Measurements from ENCODE around the gene GPR12. TPM values are rescaled to one million over a fixed set of nuclear protein-coding genes. Genes with fewer than 3 reads are reported as not detected.

GPR12 gene
- total and polyA plus RNA-seq, 2 experiments from 2014 or later = 0.13 TPM; not detected in 1

DNA sequence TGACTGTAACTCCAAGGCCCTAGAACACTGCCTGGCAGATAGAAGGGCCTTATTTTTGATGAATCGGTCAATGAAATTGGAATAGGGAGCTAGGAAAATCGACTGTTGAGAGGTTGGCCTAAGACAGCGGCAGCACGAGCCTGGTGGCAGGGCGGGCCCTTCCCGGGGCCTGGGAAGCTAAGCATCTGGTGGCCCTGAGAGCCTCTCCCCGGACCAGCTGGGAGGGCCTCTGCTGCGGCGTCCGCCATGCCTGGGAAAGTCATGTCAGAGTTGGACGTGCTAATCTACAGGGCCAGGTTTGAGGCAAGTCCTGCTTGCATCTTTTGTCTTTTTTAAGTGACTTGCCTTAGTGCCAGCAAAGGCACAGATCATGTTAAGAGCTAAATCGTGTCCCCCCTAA lies 11.2 kb upstream of the GPR12 start:
- H3K4me2 ChIP-seq = no peak overlapping the region
- no peak overlapping the region for H3K27ac Mint-ChIP-seq
- no peaks in the 10 kb centered on the region for H3K4me1 ChIP-seq (ENCODE audit: insufficient read depth)
- H3K4me3 Mint-ChIP-seq = no peak overlapping the region
- no peaks in the 10 kb centered on the region for H3K36me3 Mint-ChIP-seq (ENCODE audit: low read depth)
- H3K36me3 ChIP-seq (ENCODE audit: insufficient read depth) = no peaks in the 10 kb centered on the region
- no peaks in the 10 kb centered on the region for H3K27me3 ChIP-seq (ENCODE audit: insufficient read depth)
- no peaks in the 10 kb centered on the region for H3K9me2 ChIP-seq (ENCODE audit: insufficient read depth)
- peaks cover 3% of the 10 kb centered on the region; the same call in 2 of the 3 replicates for H3K4me1 Mint-ChIP-seq
- no peak overlapping the region for H3K4me3 ChIP-seq
- peak overlapping the region; percentile 66; the same call in 1 of the 2 replicates for H2AFZ ChIP-seq
- H4K20me1 ChIP-seq (replicated peaks; ENCODE audit: insufficient read depth) = no peaks in the 10 kb centered on the region
- H3F3A ChIP-seq (replicated peaks; ENCODE audit: low read depth) = no peaks in the 10 kb centered on the region
- H3K27me3 Mint-ChIP-seq (ENCODE audit: insufficient read depth, low read depth, poor library complexity) = peaks cover 5% of the 10 kb centered on the region
- DNase-seq (ENCODE audit: low spot score) (no peak), ATAC-seq (no peak)
- H3K9me3 Mint-ChIP-seq = no peaks in the 10 kb centered on the region
- no peaks in the 10 kb centered on the region for H3K79me2 ChIP-seq (replicated peaks; ENCODE audit: insufficient read depth)
- TF ChIP-seq EZH2 (IDR thresholded peaks at IDR 0.05; ENCODE audit: low read depth, unreplicated experiment) = no peak
- no peak overlapping the region for H3K27ac ChIP-seq (ENCODE audit: low read depth)

DNA sequence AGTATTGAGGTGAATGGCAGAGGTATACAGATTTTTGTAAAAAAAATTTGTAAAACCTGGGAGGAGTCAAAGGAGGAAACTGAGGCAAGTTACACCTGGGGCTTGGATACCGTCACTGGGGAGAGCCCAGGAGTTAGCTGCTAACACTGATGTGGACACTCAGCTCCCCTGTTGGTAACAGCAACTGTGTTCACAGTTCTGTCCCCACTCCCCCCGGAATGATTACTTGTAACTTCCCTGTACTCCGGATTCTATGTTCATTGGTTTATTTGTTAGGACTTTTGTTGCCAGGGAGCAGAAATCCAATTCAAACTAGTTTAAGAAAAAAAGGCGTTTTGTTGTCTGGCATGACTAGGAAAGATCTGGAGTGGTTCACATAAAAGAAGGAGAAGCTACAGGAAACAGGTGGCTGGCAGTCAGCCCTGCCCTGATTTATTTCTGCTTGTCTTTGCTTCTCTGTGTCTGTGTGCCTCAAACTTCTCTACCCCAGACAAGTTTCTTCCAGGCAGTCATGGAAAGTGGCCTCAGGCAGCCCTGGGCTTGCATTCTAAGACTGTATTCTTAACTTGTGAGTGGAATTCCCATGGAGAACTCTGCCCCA lies 2.3 kb upstream of the GPR12 start:
- no peak overlapping the region for H3K4me3 Mint-ChIP-seq
- peaks cover 46% of the 10 kb centered on the region for H3K27me3 ChIP-seq (ENCODE audit: insufficient read depth)
- H3K27ac ChIP-seq (ENCODE audit: low read depth) = no peak overlapping the region
- TF ChIP-seq EZH2 (IDR thresholded peaks at IDR 0.05; ENCODE audit: low read depth, unreplicated experiment) (no peak), ZNF331 (CRISPR knock-in tag; IDR thresholded peaks at IDR 0.05; ENCODE audit: low read depth) (no peak), EZH2phosphoT487 (IDR thresholded peaks at IDR 0.05; ENCODE audit: unreplicated experiment) (no peak), CREB1 (CRISPR knock-in tag; IDR thresholded peaks at IDR 0.05; ENCODE audit: low read depth) (no peak), JUNB (IDR thresholded peaks at IDR 0.05; ENCODE audit: unreplicated experiment) (no peak), STAT1 (IDR thresholded peaks at IDR 0.05; ENCODE audit: unreplicated experiment) (no peak), POLR2AphosphoS5 (IDR thresholded peaks at IDR 0.05; ENCODE audit: low read depth) (no peak), ZNF114 (CRISPR knock-in tag; IDR thresholded peaks at IDR 0.05) (no peak), NANOG (IDR thresholded peaks at IDR 0.05; ENCODE audit: borderline replicate concordance) (no peak)
- TF ChIP-seq, protein P1, sequence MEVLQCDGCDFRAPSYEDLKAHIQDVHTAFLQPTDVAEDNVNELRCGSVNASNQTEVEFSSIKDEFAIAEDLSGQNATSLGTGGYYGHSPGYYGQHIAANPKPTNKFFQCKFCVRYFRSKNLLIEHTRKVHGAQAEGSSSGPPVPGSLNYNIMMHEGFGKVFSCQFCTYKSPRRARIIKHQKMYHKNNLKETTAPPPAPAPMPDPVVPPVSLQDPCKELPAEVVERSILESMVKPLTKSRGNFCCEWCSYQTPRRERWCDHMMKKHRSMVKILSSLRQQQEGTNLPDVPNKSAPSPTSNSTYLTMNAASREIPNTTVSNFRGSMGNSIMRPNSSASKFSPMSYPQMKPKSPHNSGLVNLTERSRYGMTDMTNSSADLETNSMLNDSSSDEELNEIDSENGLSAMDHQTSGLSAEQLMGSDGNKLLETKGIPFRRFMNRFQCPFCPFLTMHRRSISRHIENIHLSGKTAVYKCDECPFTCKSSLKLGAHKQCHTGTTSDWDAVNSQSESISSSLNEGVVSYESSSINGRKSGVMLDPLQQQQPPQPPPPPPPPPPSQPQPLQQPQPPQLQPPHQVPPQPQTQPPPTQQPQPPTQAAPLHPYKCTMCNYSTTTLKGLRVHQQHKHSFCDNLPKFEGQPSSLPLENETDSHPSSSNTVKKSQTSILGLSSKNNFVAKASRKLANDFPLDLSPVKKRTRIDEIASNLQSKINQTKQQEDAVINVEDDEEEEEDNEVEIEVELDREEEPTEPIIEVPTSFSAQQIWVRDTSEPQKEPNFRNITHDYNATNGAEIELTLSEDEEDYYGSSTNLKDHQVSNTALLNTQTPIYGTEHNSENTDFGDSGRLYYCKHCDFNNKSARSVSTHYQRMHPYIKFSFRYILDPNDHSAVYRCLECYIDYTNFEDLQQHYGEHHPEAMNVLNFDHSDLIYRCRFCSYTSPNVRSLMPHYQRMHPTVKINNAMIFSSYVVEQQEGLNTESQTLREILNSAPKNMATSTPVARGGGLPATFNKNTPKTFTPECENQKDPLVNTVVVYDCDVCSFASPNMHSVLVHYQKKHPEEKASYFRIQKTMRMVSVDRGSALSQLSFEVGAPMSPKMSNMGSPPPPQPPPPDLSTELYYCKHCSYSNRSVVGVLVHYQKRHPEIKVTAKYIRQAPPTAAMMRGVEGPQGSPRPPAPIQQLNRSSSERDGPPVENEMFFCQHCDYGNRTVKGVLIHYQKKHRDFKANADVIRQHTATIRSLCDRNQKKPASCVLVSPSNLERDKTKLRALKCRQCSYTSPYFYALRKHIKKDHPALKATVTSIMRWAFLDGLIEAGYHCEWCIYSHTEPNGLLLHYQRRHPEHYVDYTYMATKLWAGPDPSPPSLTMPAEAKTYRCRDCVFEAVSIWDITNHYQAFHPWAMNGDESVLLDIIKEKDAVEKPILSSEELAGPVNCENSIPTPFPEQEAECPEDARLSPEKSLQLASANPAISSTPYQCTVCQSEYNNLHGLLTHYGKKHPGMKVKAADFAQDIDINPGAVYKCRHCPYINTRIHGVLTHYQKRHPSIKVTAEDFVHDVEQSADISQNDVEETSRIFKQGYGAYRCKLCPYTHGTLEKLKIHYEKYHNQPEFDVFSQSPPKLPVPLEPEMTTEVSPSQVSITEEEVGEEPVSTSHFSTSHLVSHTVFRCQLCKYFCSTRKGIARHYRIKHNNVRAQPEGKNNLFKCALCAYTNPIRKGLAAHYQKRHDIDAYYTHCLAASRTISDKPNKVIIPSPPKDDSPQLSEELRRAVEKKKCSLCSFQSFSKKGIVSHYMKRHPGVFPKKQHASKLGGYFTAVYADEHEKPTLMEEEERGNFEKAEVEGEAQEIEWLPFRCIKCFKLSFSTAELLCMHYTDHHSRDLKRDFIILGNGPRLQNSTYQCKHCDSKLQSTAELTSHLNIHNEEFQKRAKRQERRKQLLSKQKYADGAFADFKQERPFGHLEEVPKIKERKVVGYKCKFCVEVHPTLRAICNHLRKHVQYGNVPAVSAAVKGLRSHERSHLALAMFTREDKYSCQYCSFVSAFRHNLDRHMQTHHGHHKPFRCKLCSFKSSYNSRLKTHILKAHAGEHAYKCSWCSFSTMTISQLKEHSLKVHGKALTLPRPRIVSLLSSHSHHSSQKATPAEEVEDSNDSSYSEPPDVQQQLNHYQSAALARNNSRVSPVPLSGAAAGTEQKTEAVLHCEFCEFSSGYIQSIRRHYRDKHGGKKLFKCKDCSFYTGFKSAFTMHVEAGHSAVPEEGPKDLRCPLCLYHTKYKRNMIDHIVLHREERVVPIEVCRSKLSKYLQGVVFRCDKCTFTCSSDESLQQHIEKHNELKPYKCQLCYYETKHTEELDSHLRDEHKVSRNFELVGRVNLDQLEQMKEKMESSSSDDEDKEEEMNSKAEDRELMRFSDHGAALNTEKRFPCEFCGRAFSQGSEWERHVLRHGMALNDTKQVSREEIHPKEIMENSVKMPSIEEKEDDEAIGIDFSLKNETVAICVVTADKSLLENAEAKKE (CRISPR knock-in tag; IDR thresholded peaks at IDR 0.05) = no peak
- TF ChIP-seq, protein P2, sequence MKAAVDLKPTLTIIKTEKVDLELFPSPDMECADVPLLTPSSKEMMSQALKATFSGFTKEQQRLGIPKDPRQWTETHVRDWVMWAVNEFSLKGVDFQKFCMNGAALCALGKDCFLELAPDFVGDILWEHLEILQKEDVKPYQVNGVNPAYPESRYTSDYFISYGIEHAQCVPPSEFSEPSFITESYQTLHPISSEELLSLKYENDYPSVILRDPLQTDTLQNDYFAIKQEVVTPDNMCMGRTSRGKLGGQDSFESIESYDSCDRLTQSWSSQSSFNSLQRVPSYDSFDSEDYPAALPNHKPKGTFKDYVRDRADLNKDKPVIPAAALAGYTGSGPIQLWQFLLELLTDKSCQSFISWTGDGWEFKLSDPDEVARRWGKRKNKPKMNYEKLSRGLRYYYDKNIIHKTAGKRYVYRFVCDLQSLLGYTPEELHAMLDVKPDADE (IDR thresholded peaks at IDR 0.05) = no peak
- TF ChIP-seq, protein P3, sequence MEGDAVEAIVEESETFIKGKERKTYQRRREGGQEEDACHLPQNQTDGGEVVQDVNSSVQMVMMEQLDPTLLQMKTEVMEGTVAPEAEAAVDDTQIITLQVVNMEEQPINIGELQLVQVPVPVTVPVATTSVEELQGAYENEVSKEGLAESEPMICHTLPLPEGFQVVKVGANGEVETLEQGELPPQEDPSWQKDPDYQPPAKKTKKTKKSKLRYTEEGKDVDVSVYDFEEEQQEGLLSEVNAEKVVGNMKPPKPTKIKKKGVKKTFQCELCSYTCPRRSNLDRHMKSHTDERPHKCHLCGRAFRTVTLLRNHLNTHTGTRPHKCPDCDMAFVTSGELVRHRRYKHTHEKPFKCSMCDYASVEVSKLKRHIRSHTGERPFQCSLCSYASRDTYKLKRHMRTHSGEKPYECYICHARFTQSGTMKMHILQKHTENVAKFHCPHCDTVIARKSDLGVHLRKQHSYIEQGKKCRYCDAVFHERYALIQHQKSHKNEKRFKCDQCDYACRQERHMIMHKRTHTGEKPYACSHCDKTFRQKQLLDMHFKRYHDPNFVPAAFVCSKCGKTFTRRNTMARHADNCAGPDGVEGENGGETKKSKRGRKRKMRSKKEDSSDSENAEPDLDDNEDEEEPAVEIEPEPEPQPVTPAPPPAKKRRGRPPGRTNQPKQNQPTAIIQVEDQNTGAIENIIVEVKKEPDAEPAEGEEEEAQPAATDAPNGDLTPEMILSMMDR (conservative IDR thresholded peaks at IDR 0.05; ENCODE audit: low read depth in 2 of 2) = no peak

More for the DNA sequence above, 2.3 kb upstream of the GPR12 start:
- Mint-ChIP-seq H3K27ac (no peak overlapping the region), H3K27me3 (ENCODE audit: insufficient read depth, low read depth, poor library complexity) (peaks cover 52% of the 10 kb centered on the region), H3K36me3 (ENCODE audit: low read depth) (no peaks in the 10 kb centered on the region), H3K9me3 (no peaks in the 10 kb centered on the region), H3K4me1 (peaks cover 10% of the 10 kb centered on the region; the same call in 2 of the 3 replicates)
- H4K20me1 ChIP-seq (replicated peaks; ENCODE audit: insufficient read depth) = no peaks in the 10 kb centered on the region
- H3K4me1 ChIP-seq (ENCODE audit: insufficient read depth) = 0 out of 2 replicates have a peak, but pooled peaks cover 3% of the 10 kb centered on the region
- H3K4me3 ChIP-seq = no peak overlapping the region
- H3K36me3 ChIP-seq (ENCODE audit: insufficient read depth) = no peaks in the 10 kb centered on the region
- H3K79me2 ChIP-seq (replicated peaks; ENCODE audit: insufficient read depth) = no peaks in the 10 kb centered on the region
- ATAC-seq (no peak), DNase-seq (ENCODE audit: low spot score) (no peak)
- no peak overlapping the region for H2AFZ ChIP-seq
- H3F3A ChIP-seq (replicated peaks; ENCODE audit: low read depth) = no peaks in the 10 kb centered on the region
- no peak overlapping the region for H3K4me2 ChIP-seq
- no peaks in the 10 kb centered on the region for H3K9me2 ChIP-seq (ENCODE audit: insufficient read depth)

Data from GM23338 (cell line).